Measurements from ENCODE around the gene TMEM150B. TPM values are rescaled to one million over a fixed set of nuclear protein-coding genes. Genes with fewer than 3 reads are reported as not detected.

TMEM150B gene
- total RNA-seq, 1 experiment from 2014 or later: 1.6 TPM

DNA sequence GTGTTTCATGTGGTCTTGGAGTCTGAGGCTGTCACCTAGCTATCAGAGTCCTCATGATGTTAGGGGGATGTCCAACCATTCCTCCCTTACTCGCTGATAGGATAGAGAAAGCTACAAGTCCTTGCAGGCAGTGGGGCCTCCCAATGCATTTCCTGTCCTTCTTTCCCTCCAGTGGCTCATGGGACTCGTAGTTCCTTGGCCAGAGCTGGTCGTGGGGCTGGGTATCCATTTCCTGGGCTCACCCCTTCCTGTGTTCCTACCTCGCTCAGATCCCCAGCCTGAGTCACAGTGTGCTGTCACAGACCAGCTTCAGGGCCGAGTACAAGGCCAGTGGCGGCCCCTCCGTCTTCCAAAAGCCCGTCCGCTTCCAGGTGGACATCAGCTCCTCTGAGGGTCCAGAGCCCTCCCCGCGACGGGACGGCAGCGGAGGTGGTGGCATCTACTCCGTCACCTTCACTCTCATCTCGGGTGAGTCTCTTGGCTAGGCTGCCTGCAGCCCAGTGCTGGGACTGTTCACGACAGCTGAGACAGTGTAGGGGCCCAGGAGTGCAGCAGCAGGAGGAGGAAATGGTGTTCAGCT is 19.1 kb downstream of the TMEM150B start:
- POLR2A ChIA-PET: no interaction called here
- BruUV-seq (replicated peaks): no TSS peak
- intact Hi-C loops (cut with micrococcal nuclease; ENCODE audit: unreplicated experiment): no loop called here

DNA sequence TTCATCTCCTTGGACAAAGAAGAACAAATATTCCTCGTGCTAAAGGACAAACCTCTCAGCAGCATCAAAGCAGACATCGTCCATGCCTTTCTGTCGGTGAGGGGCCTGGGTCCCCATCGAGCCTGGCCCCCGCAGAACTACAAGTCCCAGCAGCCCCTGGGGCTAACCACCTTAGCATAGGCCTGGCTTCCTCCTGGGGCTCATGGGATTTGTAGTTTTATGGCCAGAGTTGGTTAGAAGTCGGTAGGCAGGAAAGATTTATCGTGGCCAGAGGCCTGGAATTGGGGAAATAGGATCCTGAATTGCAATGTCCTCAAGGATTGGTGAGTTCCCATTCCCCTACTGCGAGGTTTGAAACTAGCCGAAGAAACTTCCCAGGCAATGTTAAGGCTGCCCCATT is 19.6 kb downstream of the TMEM150B start:
- intact Hi-C loops (cut with micrococcal nuclease; ENCODE audit: unreplicated experiment): no loop called here

More for the DNA sequence above, 19.1 kb downstream of the TMEM150B start:
- H3K9me3 ChIP-seq: no peaks in the 10 kb centered on the region
- TF ChIP-seq, protein P1, sequence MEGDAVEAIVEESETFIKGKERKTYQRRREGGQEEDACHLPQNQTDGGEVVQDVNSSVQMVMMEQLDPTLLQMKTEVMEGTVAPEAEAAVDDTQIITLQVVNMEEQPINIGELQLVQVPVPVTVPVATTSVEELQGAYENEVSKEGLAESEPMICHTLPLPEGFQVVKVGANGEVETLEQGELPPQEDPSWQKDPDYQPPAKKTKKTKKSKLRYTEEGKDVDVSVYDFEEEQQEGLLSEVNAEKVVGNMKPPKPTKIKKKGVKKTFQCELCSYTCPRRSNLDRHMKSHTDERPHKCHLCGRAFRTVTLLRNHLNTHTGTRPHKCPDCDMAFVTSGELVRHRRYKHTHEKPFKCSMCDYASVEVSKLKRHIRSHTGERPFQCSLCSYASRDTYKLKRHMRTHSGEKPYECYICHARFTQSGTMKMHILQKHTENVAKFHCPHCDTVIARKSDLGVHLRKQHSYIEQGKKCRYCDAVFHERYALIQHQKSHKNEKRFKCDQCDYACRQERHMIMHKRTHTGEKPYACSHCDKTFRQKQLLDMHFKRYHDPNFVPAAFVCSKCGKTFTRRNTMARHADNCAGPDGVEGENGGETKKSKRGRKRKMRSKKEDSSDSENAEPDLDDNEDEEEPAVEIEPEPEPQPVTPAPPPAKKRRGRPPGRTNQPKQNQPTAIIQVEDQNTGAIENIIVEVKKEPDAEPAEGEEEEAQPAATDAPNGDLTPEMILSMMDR (IDR thresholded peaks at IDR 0.05; ENCODE audit: insufficient read depth in 1 of 2, low read depth in 1 of 2, low read length in 1 of 2, severe bottlenecking in 1 of 2, unreplicated experiment in 1 of 2): no peak
- H3K36me3 ChIP-seq (ENCODE audit: control insufficient read depth, insufficient read depth, low read length): peaks cover 6% of the 10 kb centered on the region
- H3K4me1 ChIP-seq: 0 out of 2 replicates have a peak, but pooled peaks cover 3% of the 10 kb centered on the region
- CTCF ChIA-PET: no interaction called here
- Mint-ChIP-seq H3K27ac (ENCODE audit: unreplicated experiment) (no peak overlapping the region), H3K36me3 (ENCODE audit: insufficient read depth, unreplicated experiment) (peaks cover 41% of the 10 kb centered on the region), H3K9me3 (ENCODE audit: unreplicated experiment) (no peaks in the 10 kb centered on the region), H3K27me3 (ENCODE audit: insufficient read depth, unreplicated experiment) (no peaks in the 10 kb centered on the region), H3K4me1 (ENCODE audit: low read depth, unreplicated experiment) (no peaks in the 10 kb centered on the region), H3K4me3 (ENCODE audit: unreplicated experiment) (no peak overlapping the region)
- DNase-seq: no peak
- no peak overlapping the region for H3K4me3 ChIP-seq (ENCODE audit: low read depth, low read length)
- no peaks in the 10 kb centered on the region for H3K27me3 ChIP-seq (replicated peaks; ENCODE audit: control insufficient read depth, insufficient read depth, low read length)

DNA sequence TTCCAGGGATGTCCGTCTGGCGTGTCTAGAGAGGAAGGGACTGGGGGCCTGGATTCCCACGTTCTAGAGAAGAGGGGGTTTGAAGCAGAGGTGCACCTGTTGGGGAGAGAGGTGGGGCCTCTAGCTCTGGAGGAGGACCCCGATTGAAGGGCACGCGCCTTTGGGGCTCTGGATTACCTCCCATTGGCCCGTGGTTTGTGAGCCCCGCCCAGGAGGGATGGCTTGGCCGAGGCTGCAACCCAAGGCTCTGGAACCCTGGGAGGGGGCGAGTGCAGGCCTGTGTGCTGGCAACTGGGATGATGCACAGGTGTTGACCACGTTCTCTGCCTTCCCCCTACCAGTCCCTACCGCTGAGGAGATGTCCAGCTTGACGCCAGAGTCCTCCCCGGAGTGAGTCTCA is 20.2 kb downstream of the TMEM150B start:
- Mint-ChIP-seq H3K27ac (ENCODE audit: unreplicated experiment) (no peak overlapping the region), H3K36me3 (ENCODE audit: insufficient read depth, unreplicated experiment) (peaks cover 41% of the 10 kb centered on the region), H3K4me1 (ENCODE audit: low read depth, unreplicated experiment) (no peaks in the 10 kb centered on the region), H3K9me3 (ENCODE audit: unreplicated experiment) (no peaks in the 10 kb centered on the region), H3K4me3 (ENCODE audit: unreplicated experiment) (no peak overlapping the region), H3K27me3 (ENCODE audit: insufficient read depth, unreplicated experiment) (no peaks in the 10 kb centered on the region)
- POLR2A ChIA-PET: no interaction called here
- CTCF ChIA-PET: no interaction called here
- no TSS peak for BruUV-seq (replicated peaks)
- no peak for DNase-seq
- TF ChIP-seq, protein P1 (IDR thresholded peaks at IDR 0.05; ENCODE audit: insufficient read depth in 1 of 2, low read depth in 1 of 2, low read length in 1 of 2, severe bottlenecking in 1 of 2, unreplicated experiment in 1 of 2): no peak
- H3K9me3 ChIP-seq: no peaks in the 10 kb centered on the region
- intact Hi-C loops (cut with micrococcal nuclease; ENCODE audit: unreplicated experiment): no loop called here
- H3K36me3 ChIP-seq (ENCODE audit: control insufficient read depth, insufficient read depth, low read length): peaks cover 6% of the 10 kb centered on the region
- H3K4me3 ChIP-seq (ENCODE audit: low read depth, low read length): no peak overlapping the region
- H3K4me1 ChIP-seq: 0 out of 2 replicates have a peak, but pooled peaks cover 3% of the 10 kb centered on the region
- no peaks in the 10 kb centered on the region for H3K27me3 ChIP-seq (replicated peaks; ENCODE audit: control insufficient read depth, insufficient read depth, low read length)

More for the DNA sequence above, 19.6 kb downstream of the TMEM150B start:
- H3K4me3 ChIP-seq (ENCODE audit: low read depth, low read length): no peak overlapping the region
- peaks cover 6% of the 10 kb centered on the region for H3K36me3 ChIP-seq (ENCODE audit: control insufficient read depth, insufficient read depth, low read length)
- Mint-ChIP-seq H3K4me1 (ENCODE audit: low read depth, unreplicated experiment) (no peaks in the 10 kb centered on the region), H3K27ac (ENCODE audit: unreplicated experiment) (no peak overlapping the region), H3K9me3 (ENCODE audit: unreplicated experiment) (no peaks in the 10 kb centered on the region), H3K4me3 (ENCODE audit: unreplicated experiment) (no peak overlapping the region), H3K27me3 (ENCODE audit: insufficient read depth, unreplicated experiment) (no peaks in the 10 kb centered on the region), H3K36me3 (ENCODE audit: insufficient read depth, unreplicated experiment) (peaks cover 41% of the 10 kb centered on the region)
- H3K27me3 ChIP-seq (replicated peaks; ENCODE audit: control insufficient read depth, insufficient read depth, low read length): no peaks in the 10 kb centered on the region
- no TSS peak for BruUV-seq (replicated peaks)
- CTCF ChIA-PET: no interaction called here
- TF ChIP-seq, protein P1 (IDR thresholded peaks at IDR 0.05; ENCODE audit: insufficient read depth in 1 of 2, low read depth in 1 of 2, low read length in 1 of 2, severe bottlenecking in 1 of 2, unreplicated experiment in 1 of 2): no peak
- 0 out of 2 replicates have a peak, but pooled peaks cover 3% of the 10 kb centered on the region for H3K4me1 ChIP-seq
- POLR2A ChIA-PET: no interaction called here
- DNase-seq: peak; percentile 68 to 71
- H3K9me3 ChIP-seq: no peaks in the 10 kb centered on the region
